DND-41 (cell line): ENCODE data around the gene DNAJA1.

ENCODE experiments used
- EZH2 ChIP-seq: IDR thresholded peaks from 3 replicates; pipeline ENCODE4 v1.6.1; 2012; ENCODE audit warnings: borderline replicate concordance, low read depth, mild to moderate bottlenecking, moderate library complexity, low read length, inconsistent platforms; ENCODE audit not compliant: severe bottlenecking
- TF ChIP-seq, protein P1 (sequence below): IDR thresholded peaks from 2 replicates; pipeline ENCODE4 v1.5.1; 2012; ENCODE audit warnings: borderline replicate concordance, low read length, moderate library complexity, mild to moderate bottlenecking; ENCODE audit not compliant: poor library complexity, severe bottlenecking; ENCODE audit errors: extremely low read depth

DNA sequence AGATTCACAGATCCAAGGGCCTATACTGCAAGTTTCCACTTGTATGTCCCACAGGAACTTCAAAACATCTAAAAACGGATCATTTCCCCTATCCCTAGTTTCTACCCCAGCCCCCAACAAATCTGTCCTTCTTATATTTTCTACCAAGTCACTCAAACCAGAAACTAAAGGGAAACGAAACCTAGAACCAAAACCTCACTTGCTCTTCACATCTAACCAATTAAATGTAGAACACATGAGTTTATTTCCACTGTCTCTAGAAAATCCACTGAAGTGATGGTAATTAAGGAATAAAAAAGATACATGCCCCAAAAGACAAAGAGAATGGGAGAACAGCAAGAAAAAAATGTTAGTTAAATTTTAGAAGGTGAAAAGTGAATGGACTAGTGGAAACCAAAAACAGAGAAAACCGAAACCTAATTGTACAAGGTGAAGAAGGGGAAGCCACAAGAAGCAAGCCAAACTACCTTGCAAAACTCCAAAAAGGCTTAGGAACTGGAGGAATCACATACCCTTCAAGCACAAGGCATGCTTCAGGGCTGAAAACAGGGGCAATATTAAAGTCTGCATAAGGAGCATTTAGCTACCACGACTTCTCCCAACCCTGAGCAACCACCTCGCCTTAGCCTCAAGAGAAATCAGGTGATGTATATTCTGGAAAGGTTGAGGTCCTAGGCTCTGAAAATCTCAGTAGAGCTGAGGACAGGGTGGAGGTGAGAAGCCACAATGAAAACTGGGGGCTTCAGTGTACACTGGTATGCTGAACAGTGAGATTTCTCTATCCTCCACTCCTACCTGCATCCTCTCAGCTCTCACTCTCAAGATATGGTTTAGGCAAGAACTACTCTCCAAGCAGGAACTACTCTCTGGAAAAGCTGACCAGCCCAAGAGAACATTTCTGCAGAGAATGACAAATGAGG, 40.3 kb downstream of the DNAJA1 start:
- TF ChIP-seq EZH2, result no peak
- TF ChIP-seq, protein P1, sequence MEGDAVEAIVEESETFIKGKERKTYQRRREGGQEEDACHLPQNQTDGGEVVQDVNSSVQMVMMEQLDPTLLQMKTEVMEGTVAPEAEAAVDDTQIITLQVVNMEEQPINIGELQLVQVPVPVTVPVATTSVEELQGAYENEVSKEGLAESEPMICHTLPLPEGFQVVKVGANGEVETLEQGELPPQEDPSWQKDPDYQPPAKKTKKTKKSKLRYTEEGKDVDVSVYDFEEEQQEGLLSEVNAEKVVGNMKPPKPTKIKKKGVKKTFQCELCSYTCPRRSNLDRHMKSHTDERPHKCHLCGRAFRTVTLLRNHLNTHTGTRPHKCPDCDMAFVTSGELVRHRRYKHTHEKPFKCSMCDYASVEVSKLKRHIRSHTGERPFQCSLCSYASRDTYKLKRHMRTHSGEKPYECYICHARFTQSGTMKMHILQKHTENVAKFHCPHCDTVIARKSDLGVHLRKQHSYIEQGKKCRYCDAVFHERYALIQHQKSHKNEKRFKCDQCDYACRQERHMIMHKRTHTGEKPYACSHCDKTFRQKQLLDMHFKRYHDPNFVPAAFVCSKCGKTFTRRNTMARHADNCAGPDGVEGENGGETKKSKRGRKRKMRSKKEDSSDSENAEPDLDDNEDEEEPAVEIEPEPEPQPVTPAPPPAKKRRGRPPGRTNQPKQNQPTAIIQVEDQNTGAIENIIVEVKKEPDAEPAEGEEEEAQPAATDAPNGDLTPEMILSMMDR, result no peak
